ENCODE results near the gene NFATC2.

Gene NFATC2

DNA sequence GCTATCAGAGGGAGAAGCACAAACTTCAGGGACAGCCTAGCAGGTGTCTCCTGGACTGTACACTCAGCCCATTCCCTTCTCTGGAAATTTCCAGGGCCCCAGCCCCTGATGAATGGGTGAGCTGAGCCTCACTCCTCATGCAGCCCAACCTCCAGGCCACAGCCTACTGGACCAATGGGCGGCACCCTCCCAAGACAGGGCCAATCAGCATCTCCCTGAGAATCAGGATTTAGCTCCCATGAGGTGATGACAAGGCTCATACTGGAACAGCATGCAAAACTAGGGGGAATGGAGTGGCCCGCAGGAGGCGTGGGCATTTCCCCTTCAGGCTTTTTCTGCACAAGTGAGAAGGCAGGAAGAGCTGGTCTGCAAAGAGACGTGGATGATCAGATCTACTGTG is 29.0 kb downstream of the NFATC2 start:
- no peak for DNase-seq

DNA sequence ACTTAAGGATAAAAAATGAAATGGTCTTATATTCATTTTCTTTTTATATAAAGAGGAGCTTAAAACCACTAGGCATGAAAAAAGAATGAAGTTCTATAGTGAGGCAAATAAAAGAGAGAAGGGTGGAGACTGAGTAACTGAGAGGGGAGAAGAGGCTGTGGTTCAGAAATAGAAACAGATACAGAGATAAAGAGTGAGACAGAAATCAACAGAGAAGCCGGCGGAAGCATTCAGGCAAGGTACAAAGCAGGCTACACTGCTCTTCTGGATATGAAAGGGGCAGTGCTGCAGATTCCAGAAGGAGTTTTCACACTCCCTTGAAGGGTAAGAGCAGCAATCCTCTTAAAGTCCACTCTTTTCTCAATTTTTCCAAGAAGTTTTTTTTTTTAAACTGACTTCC is 29.9 kb downstream of the NFATC2 start:
- DNase-seq, result no peak

DNA sequence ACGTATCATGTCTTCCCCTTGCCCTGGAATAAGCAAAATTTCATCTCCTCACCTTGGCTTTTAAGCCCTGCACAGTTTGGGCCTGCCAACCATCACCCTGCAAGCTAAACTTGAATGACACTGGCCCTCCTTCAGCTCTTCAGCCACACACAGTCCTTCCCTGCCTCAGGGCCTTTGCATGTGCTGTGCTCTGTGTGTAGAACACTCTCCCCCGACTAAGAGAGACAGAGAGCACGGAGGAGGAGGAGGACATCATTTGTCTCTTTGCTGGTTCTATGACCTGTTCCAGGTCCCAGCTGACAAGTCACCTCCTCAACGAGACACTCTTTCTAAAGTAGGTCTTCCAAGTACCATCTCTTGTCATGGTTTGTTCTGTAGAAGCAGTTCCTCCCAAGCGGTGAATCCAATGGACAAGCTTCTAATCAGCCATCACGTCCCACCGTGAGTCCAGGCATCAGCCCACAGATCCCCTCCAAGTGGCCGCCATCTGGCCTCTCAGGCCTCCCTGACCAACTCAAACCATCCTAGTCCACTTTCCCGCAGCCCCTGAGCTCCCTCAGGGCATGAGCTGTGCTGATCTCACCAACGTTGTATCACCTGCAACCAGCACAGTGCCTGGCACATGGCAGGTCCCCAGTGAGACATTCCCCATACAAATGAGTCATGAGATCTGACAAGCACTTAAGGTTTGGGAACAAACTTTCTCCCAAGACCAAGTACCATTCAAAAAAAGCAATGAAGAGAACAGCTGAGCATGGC is 30.5 kb downstream of the NFATC2 start:
- DNase-seq, result no peak

DNA sequence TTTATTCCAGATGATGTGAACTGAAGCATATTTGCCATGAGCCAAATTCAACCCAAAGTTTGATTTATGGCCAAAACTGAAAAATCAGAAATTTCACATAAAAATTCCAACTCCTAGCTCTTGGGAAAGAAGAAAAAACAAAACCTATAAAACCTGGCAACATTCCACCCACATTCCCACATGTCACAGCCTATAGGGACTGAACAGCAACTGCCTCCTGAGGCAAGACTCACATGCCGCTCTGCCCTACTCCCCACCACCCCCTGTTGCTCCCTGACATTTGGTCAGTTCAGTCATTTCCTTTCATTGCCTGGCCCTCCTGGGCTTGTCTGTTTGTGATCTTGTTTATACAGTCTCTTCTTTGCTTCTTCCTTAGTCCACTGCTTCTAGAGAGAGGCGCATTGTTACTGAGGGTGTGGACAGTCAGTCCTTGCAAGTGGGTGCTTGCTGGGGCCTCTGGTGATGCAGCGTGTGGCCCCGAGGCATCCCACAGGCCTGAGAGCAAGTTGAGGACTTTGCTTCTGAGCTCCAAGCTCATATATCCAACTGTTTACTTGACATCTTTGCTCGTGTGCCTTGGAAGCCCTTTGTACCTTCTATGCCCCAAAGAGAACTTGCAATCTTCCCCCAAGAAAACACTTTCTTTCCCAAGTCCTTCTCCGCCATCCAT is 31.4 kb downstream of the NFATC2 start:
- no peak for DNase-seq

DNA sequence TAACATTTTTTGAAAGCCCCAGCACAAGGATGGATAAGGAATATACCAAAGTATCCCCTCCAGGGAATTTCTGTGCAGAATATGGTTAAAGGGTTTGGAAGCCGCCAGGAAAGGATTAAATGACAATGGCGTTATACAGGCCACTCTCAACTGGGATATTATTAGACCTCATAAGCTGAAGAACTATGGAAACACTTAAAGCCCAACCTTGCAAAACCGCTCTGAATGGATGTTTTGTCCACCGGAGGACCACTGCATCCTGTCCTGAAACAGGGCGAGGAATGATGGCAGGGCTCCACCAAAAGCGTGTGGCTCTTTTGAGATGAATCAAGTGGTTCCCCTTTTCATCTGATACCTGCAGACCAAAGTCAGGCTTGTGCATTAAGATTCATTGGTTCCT is 32.4 kb downstream of the NFATC2 start:
- DNase-seq, result no peak

DNA sequence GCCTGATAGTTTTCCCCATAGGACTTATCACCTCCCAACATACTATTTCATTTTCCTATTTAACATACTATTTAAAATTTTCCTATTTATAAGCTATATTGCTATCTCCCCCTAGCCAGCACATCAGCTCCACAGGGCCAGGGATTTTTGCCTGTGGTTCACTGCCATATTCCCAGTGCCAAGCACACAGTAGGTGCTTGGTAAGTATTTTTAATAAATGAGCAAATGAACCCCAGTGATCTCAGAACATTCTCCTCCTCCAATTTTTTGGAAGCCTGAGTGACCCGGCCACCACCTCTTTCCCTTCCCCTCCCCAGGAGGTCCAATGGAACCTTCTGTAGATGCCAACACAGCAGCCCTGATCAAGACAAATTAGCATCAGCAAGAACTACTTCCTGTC is 33.3 kb downstream of the NFATC2 start:
- no peak for DNase-seq

DNA sequence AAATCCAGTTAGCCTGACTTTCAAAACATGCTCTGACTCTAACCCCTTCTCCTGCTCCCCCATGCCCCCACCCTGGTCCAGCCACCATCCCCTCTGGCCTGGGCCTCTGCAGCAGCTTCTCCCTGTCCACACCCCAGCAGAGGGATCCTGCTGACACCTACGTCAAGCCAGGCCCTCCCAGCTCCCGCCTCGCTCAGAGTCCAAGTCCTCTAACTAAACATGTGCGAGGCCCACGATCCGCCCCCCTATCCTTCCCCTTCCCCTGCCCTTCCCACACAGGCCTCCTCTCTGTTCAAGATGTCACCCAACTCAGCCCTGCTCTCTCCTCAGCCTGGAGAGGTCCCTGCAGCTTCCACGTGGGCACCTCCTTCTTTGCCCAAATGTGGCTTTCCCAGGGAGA is 33.7 kb downstream of the NFATC2 start:
- no peak for DNase-seq

DNA sequence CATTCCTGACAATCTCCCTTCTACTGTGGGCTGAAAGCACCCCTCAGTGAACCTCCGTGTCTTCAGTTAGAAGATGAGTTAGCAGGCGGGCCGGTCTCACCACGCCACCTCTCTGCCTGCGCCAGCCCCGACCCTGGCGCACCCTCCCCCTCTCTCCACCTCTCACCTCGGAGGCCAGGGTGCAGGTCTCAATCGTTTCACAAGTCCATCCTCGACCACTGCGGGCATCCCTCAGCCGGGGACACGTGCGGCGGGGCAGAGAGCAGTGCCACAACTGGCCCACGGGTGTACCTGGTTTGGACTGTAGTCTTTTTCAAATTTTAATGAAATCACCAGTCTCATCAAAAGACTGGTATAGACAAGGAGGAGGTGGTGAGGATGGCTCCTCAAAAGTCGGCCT is 34.4 kb downstream of the NFATC2 start:
- DNase-seq, result no peak

DNA sequence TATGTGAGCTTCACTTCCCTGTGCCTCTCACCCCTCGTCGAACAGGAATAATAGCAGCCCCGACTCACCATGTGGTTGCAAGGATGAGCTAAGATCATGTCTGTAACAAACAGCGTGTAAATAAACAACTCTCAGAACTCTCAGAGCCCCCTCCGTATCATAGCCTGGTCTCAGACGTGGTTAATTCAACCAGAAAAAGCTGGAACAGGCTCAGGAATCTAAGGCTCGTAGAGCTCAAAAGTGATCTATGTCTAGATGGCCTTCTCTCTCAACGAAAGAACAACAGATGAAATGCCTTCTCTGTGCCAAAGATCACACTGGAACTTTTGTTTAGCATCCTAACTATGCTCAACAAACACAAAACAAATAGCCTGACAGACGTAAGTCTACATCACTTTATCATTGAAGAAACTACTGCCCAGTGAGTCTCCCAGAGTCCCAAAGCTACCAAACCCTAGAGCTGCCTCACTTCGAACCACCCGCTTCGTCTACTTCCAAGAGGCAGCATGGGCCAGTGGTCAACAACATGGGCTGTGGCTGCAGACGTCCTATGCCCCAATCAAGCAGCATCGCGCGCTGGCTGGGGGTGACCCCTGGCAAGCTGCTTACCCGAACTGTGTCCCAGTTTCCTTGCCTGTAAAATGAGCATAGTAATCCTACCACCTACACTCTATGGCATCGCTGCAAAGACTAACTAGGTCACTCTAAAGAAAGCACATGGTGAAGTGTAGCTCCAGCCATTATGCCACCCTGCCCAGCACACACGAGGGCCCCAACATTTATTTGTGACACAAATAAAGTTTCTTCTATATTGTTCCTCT is 35.1 kb downstream of the NFATC2 start:
- DNase-seq, result no peak

DNA sequence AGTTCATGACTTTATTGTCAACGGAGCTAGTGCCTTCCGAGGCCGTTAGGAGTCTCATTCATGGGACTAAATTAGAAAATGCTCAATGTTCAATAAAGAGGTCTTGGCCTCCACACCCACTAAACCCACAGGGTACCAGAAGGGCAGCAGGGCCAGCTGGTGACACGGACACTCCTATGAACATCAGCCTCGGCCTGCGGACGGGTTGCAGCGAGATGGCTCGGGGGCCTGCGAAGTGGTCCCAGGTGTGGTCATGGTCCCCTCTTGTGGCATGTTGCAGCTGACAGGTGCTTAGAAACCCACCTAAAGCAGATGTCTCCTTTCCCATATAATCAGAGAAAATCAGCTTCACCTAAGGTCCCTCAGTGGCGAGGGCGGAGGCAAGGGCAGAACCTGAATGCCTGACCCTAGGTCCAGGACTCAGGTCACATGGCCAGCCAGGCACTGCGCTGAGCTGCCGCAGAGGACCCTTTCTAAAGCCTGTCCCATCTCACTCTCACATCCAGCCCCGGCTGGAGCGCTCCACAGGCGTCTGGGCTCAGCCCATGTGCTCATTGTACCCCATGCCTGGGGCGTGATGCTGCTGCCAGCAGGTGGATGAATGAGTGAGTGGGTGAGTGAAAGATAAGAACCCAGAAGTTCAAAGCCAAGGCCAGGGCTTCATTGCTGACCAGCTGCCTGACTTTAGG is 35.8 kb downstream of the NFATC2 start:
- no peak for DNase-seq

DNA sequence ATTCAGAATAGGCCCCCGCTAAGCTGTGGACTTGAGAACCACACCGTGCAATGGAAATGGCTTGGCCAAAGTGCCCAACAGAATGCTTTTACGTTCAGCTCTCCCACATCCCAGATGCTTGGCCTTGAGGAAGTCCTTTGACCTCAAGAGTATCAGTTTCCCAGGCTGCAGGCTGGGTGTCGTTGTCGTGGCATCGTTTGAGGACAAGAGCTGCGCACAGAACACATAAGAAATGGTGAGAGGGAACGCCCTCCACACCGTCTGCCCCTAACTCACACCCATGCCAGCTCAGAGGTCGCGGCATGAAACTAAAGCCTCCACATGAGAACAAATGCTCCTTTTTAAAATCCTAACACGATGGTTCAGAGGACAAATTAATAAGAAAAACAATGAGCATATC is 37.0 kb downstream of the NFATC2 start:
- no peak for DNase-seq

DNA sequence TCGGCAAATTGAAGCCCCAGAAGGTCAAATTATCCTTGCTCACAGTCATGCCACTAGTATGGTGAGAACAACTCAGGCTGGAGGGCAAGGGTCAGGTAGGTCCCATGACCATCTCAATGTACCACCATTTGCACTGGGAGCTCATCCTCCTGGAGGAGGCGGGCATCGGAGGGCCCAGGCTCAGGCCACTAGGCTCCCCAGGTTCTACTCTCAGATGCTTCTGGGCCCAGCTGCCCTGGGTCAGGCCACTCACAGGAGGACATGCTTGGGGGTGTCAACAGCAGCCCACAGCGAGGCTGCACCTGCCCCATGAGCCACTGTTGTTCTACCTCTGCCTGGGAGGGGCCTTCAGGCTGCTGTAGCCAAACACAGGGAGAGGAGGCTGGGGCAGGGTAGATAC is 39.1 kb downstream of the NFATC2 start:
- DNase-seq, result no peak

DNA sequence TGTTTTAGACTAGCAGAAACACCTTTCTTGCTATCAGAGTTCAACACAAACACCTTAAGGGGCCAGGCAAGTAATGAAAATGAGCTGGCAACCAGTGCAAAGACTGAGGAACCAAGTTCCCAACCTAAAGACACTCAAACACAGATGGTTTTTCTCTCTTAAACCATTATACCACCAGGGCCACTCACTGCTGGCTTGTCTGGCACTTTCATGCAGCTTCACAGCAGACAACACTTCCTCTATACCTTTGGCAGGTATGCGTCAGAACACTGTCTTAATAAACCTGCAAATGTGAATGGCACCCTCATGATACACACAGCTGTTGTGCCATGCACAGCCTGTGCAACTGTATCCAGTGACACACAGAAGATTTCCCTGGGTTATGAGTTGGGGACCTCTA is 41.6 kb downstream of the NFATC2 start:
- DNase-seq, result no peak

DNA sequence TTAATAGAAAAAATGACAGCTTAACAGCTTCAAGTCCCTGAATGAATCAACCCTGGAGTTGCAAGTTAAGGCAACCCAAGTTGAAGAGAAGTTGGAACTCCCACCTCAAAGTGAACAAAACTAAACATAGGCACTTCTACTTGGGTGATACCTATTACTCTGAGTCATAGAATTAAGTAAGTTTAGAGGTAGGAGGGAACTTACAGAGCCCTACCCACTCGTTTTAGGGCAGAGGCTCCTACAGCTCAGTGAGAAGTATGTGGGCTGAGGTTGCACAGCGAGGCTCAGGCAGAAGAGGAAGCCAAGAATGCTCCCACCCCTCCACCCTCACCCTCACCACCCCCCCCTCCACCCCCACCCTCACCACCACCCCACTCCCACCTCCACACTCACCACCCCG is 42.2 kb downstream of the NFATC2 start:
- peak; percentile 60 for DNase-seq

DNA sequence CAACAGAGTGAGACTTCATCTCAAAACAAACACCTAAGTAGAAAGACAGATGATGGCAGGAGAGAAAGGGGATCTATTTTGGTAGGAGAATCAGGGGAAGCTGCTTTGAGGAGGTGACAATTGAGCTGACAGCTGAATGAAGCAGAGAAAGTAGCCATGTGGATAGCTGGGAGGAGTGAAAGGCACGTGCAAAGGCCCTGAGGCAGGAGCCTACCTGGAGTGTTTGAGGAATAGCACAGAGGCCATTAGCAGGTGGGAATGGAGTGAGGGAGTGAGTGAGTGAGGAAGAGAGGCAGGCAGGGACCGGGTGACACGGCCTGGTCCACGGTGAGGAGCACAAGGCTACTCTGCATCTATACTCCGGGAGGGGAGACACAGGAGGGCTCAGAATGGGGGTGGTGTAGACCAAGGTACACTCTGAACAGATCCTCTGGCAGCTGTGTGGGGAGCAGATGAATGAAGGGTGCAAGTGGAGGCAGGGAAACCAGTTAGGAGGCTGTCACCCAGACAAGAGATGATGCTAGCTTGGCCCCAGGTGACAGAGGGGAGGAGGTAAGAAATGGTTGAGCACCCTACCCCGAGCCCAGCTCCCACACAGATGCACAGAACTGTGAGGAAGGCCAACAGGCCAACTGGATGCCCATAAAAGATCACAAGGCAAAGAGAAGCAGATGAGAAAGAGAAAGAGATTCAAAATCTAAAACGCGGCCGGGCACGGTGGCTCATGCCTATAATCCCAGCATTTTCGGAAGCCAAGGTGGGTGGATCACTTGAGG is 43.6 kb downstream of the NFATC2 start:
- DNase-seq, result no peak

DNA sequence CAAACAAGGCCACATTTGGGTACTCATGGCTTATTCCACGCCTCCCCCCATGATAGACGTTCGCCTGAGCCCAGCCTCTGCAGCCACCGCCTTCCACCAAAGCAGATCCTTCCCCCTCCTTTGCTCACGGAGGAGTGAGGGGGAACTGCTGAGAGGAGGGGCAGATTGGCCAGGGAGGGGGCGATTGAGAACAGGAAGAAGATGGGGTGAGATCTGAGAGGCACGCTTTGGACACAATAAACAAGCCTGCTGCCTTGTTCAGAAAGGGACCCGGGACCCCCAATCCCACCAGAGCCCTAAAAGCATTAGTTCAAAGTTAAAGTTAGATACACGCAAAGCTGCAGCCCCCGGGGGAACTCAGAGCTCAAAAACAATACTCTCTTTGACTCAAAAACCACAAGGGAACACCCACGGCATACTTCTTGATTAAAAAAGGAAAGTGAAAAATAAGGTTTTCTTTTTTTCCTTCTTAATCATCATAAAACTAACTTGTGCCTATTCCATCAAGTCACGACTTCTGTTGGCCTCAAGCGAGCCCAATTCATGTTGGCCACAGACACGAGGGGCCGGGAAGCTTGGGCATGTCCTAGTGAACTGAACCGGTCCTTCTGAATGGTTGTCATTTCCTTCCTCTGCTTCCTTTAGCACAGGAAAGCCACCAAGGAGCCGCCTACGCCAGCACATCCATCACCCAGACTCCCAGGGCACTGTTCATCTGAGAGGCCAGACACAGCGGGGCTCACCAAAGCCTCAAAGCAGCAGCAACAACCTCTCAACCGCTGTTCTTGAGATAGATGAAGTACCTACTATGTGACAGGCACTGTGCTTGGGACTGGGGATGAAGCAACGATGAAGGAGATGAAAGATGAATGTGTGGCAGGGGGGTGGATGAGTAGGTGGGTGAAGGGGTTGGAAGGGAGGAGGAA is 44.7 kb downstream of the NFATC2 start:
- DNase-seq, result peak; percentile 76

DNA sequence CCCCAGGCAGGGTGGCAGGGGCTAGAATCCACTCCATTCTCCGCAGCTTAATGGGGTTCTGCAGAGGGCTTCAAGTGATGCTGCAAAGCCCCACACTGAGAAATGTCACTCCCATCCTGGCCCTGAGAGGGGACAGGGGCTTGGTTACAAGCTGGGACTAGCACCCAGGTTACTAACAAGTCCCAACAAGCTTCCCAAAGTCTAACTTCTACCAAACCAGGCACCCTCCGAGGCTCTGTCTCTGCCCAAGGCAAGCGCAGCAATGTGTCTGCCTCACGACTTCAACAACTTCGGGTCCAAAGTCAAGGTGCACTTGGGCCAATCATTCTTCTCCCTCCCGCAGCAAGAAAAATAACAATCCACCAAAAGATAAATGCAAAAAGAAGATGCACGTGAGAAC is 45.6 kb downstream of the NFATC2 start:
- DNase-seq, result no peak

DNA sequence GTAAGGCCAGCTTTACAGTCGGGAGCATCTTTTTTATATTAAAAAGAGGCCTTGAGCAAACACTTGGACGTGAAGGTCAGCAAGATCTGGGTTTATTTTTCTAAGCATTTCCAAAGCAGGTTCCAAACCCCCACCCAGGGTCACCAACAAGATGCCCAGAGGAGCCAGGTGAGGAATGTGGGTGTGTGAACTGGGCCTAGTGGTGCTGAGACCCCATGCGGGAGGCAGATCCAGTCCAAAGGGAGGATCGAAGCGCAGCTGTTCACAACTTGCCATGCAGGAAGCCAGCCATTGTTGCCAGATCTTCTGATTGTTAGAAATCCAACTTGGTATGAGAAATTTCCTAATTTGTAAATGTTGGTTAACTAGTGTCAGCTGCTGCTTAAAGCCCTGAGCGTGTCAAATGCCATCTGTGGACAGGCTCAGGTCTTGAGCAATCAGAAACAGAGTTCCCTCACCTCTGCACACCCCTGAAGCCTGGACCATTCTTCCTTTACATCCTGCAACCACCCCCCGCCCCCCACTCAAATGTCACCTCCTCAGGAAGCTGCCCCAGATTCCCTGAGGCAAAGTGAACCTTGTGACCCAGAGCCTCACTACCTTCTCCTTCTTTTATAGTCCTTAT is 46.5 kb downstream of the NFATC2 start:
- DNase-seq, result no peak

DNA sequence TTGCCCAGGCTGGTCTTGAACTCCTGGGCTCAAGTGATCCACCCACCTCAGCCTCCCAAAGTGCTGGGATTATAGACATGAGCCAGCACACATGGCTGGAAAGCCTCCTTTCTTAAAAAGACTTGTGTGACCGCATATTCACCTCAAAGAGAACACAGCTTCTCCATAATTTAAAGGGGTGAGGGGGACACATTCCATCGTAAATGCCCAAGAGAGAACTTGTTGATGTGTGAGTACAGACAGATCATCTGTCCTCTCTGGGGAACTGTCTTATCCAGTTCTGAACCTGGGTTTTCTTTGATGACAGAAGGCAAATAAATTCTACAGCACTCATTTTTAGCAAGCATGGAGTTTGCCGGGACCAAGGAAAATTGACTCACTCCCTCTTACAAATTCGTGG is 47.2 kb downstream of the NFATC2 start:
- DNase-seq, result no peak

DNA sequence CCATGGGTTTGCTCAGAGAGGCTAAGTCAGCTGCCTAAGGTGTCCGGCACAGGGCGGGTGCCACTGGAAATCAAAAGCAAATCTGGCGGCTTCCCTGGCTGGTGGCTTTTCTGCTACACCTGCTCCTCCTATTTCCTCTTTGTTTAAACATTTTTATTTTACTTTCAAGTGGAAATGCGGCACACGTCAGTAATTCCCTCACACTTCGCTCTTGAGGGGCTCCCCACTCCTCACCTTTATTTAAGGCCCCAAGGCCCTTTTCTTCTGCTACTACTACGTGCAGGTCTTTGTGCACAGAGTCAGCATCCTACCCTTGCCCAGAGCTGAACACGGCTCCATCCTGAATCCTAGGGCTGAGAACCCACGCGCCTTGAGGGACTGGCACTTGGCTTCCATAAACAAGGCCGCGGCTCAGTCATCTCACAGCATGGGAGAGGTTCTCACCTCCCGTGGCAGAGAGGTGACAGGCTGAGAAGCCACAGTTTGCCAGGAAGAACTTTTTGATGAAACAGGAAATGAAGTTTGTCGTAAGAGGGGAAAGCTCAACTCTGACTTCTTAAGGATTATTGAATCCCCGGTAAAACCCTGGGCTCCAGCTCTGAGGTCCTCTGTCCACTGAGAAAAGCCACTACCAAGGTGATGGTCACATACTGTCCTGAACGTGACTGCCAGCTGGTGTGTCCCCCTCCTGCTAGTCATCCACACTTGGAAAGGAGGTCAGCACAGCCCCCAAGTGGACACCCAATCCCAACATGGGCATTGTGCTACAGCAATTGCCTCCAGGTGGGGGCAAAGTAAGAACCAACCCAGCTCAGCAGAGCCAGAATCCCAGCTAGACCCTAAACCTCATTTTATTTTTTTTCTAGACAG is 48.0 kb downstream of the NFATC2 start:
- peak; percentile 63 for DNase-seq

All from stimulated activated CD8-positive, alpha-beta memory T cell treated with anti-CD3 and anti-CD28 coated beads, Interleukin-4, amount 100 ng/mL, for 48 hours (primary cell).